Activated CD8-positive, alpha-beta memory T cell treated with anti-CD3 and anti-CD28 coated beads, Interleukin-2, amount 50 U/mL, for 24 hours (primary cell): ENCODE measurements around the gene C1orf105.

ENCODE experiments used
- DNase-seq: peaks from one replicate; pipeline ENCODE4 v3.0.0-alpha.2; 2020; ENCODE audit errors: extremely low read depth

Gene C1orf105

GRCh38 chr1:172397221-172397620, 23.3 kb upstream of the C1orf105 start:
- no peak for DNase-seq

GRCh38 chr1:172397633-172398032, 22.9 kb upstream of the C1orf105 start:
- DNase-seq, result no peak

- no peak for DNase-seq
These were observed 22.3 kb upstream of the C1orf105 start for GRCh38 chr1:172398193-172398592.

- no peak for DNase-seq
These were observed 21.3 kb upstream of the C1orf105 start for GRCh38 chr1:172398970-172399755.

DNA sequence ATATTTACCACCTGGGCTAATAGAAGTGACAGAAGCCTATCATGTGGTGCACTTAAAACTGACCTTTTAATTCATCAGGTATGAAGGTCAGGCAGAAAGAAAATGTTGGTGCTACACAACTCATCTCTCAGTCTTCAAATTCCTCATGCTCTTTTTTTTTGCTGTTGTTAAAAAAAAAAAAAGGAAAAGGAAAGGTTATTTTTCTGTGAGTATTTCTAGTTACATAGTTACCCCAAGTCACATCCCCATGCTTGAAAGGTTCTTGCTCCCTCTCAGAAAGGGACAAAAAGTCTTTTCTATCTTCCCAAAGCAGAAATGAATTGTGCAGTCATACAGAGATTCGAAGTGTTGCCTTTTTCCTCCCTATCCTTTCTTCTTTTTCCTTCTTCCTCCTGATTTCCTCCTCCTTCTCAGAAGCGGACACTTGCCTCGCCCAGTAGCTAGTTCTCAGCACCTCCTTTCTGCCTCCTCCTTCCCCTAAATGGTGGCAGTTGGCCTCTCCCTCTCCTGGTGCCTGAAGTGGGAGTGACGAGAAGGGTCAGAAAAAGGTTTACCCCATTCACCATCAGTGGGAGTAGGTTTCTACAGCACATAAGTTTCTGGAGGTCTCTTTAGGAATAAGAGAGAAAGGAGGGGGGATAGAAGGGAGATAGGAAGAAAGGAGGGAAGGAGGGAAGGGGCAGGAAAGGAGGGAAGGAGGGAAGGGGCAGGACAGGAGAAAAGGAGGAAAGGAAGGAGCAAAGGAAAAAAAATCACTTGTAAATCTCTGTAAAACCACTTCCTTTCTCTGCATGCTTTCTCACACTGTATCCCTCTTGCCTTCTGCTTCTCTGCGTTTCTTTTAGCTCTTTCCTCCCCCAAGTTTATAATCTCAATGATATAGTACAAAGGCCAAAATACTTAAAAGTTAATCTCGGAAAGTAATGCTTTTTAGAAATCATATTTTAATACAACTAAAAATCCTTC, 20.4 kb upstream of the C1orf105 start:
- DNase-seq, result no peak

DNA sequence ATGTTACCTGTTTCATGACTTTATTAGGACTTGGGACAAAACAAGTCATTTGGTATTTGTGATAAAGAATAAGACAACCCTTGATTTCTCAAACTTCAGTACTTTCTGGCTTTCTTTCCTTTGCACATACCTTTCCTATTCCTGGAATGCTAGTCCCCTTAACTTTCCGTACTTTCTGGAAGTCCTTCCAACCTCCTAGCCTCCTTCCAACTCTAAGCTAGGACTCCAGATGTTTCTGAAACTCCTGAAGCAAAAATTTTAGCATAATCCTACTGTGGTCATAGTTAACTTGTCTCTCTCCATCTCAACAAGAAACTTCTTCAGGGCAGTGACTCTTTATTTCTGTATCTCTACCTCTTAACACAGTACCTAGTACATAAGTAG, 19.8 kb upstream of the C1orf105 start:
- DNase-seq, result no peak

DNA sequence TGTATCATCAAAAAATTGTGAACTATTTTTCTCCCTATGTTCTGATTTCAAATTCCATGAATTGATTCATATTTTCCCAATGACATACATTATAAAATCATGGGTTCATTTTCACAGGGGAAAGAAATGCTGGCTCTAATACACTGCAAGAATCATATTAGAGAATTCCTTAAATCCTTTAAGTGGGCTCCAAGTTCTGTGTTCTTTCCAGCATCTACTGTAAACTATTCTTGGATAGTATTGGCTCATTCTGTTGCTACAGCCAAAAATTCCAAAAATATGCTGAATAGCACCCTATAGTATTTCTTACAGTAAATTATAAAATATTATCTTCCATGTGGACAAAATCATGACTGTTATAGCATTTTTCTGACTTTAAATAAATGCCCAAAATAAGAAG, 19.0 kb upstream of the C1orf105 start:
- DNase-seq, result no peak

- no peak for DNase-seq
These were observed 18.6 kb upstream of the C1orf105 start for GRCh38 chr1:172401892-172402291.

DNA sequence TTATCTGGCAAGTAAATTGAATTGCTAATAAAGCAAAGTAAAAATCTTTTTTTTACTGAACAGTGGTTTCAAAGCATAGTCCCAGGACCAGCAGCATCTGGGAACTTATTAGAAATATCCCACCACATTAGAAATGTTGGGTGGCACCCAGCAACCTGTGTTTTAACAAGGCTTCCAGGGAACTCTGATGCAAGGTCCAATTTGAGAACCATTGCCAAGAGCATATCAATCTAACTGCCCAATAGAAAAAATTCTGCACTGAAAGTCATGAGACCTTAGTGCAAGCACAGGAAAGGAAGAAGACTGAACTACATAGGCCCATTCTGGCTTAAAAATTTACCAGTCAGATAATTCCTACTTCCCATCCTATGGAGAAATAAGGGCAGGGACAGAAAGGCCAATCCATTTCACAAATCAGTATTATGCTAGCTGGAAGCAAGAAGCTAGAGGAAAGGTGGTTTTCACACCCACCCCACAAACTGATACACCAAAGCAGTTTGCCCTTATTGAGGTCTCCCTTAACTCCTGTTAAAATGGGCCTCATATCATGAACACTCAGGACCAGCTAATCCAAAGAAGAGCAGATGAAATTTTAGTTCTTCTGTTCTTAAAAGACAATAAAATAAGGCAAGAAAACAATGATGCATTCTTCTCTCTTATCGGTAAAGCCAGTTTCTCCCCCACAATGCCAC, 17.5 kb upstream of the C1orf105 start:
- no peak for DNase-seq

GRCh38 chr1:172404121-172404520, 16.4 kb upstream of the C1orf105 start:
- no peak for DNase-seq

GRCh38 chr1:172405912-172406311, 14.6 kb upstream of the C1orf105 start:
- DNase-seq, result no peak

- no peak for DNase-seq
These were observed 13.5 kb upstream of the C1orf105 start for GRCh38 chr1:172406968-172407367.

- no peak for DNase-seq
These were observed 11.5 kb upstream of the C1orf105 start for GRCh38 chr1:172408958-172409357.

- no peak for DNase-seq
These were observed 10.5 kb upstream of the C1orf105 start for GRCh38 chr1:172410027-172410426.

- no peak for DNase-seq
These were observed 8.6 kb upstream of the C1orf105 start for GRCh38 chr1:172411791-172412338.

GRCh38 chr1:172414331-172414730, 6.2 kb upstream of the C1orf105 start:
- no peak for DNase-seq

GRCh38 chr1:172416496-172417035, 3.9 kb upstream of the C1orf105 start:
- DNase-seq, result no peak

DNA sequence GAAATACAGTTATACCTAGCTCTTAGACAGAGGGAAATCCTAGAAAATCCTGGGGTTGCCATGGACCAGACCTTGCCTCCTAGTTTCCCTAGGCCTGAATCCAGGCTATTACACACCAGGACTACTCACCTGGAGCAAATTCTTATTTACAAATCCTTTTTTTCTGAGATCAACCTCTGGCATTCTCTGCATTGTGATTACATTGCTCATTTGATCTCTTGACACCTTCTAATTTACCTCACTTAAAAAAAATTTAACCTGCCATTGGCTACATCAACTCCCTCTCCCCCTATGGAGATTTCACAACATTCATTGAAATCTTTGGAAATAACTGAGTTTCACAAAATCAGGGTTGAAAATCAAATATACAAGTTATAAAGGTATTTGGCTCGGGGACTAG, 2.9 kb upstream of the C1orf105 start:
- DNase-seq, result no peak

DNA sequence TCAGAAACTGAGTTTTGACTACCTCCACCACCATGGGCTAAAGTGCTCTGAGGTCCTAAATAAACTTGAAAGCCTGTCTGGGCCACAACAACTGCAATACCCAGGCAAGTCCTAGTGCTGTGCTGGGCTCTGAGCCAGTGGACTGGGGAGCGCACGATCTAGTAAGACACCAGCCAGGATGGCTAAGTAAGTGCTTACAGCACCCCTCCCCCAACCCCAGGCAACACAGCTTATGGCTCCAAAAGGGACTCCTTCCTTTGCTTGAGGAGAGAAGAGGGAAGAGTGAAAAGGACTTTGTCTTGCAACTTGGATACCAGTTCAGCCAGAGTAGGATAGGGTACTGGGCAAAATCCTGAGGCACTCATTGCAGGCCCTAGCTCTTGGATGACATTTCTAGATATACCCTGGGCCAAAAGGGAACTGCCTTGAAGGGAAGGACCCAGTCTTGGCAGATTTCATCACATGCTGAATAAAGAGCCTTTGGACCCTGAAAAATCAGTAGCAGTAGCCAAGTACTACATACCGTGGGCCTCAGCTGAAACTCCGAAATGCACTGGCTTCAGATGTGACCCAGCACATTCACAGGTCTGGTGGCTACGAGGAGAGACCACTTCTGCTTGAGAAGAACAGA, 1.6 kb downstream of the C1orf105 start:
- no peak for DNase-seq

GRCh38 chr1:172423336-172423735, 2.9 kb downstream of the C1orf105 start:
- no peak for DNase-seq

- DNase-seq, result no peak
These were observed 4.9 kb downstream of the C1orf105 start for GRCh38 chr1:172425339-172425738.
